Stimulated activated CD8-positive, alpha-beta memory T cell treated with anti-CD3 and anti-CD28 coated beads, Interleukin-12 subunit alpha, Interleukin-12 subunit beta, amount 100 ng/mL, for 1 hour (primary cell): Measurements from ENCODE around the gene BNIP2.
"Not testable (repeated sequence)": the region's sequence is repeated elsewhere in the genome, so short reads cannot be mapped to it uniquely, and the experiment has no call there.

Experiments used
- DNase-seq: peaks from one replicate; pipeline ENCODE4 v3.0.0-alpha.2; 2020; ENCODE audit warnings: low read depth

BNIP2 gene

GRCh38 chr15:59688782-59689625 lies at the start of gene BNIP2:
BNIP2 (minus strand) TSS chr15:59689320; CDS start chr15:59682457, 6,863 bp downstream.
- DNase-seq = peak; percentile 99

GRCh38 chr15:59738676-59739075 lies 49.6 kb upstream of the BNIP2 start:
- DNase-seq = no peak

- DNase-seq = no peak
Measured at GRCh38 chr15:59736181-59736580, 47.1 kb upstream of the BNIP2 start.

GRCh38 chr15:59725151-59725486 lies 36.0 kb upstream of the BNIP2 start:
- no peak for DNase-seq

- DNase-seq = no peak
Measured at GRCh38 chr15:59723687-59724346, 34.7 kb upstream of the BNIP2 start.

- DNase-seq = no peak
Measured at GRCh38 chr15:59722476-59722875, 33.4 kb upstream of the BNIP2 start.

GRCh38 chr15:59722037-59722436 lies 32.9 kb upstream of the BNIP2 start:
- DNase-seq = no peak

- no peak for DNase-seq
Measured at GRCh38 chr15:59721411-59721810, 32.3 kb upstream of the BNIP2 start.

- DNase-seq = no peak
Measured at GRCh38 chr15:59713177-59713576, 24.1 kb upstream of the BNIP2 start.

- no peak for DNase-seq
Measured at GRCh38 chr15:59711451-59712243, 22.5 kb upstream of the BNIP2 start.

GRCh38 chr15:59707619-59708018 lies 18.5 kb upstream of the BNIP2 start:
- no peak for DNase-seq

- DNase-seq = no peak
Measured at GRCh38 chr15:59703979-59704796, 15.1 kb upstream of the BNIP2 start.

- DNase-seq = no peak
Measured at GRCh38 chr15:59702351-59702750, 13.2 kb upstream of the BNIP2 start.

GRCh38 chr15:59701880-59702279 lies 12.8 kb upstream of the BNIP2 start:
- DNase-seq = no peak

- DNase-seq = no peak
Measured at GRCh38 chr15:59699810-59700431, 10.8 kb upstream of the BNIP2 start.

- not testable (repeated sequence) for DNase-seq
Measured at GRCh38 chr15:59698065-59698464, 8.9 kb upstream of the BNIP2 start.

- DNase-seq = no peak
Measured at GRCh38 chr15:59696332-59696731, 7.2 kb upstream of the BNIP2 start.

- no peak for DNase-seq
Measured at GRCh38 chr15:59694779-59695178, 5.7 kb upstream of the BNIP2 start.

- peak; percentile 20 for DNase-seq
Measured at GRCh38 chr15:59691194-59691805, 2.2 kb upstream of the BNIP2 start.

GRCh38 chr15:59689626-59690236 lies 611 bp upstream of the BNIP2 start:
- DNase-seq = peak; percentile 43

- DNase-seq = peak; percentile 2
Measured at GRCh38 chr15:59688423-59688781, 718 bp downstream of the BNIP2 start.
